Kidney (tissue), 14 donors: Measurements from ENCODE around the gene GUCA1C. TPM values are rescaled to one million over a fixed set of nuclear protein-coding genes. Genes with fewer than 3 reads are reported as not detected.

Experiments
- DNase-seq, 5 donors: peaks; one replicate each; pipeline ENCODE4 v3.0.0-alpha.2; 2013 to 2020
- FAIRE-seq: peaks from 2 replicates; lab custom pipeline; 2012; peaks lifted over from hg19 to GRCh38; lab: Jason Lieb, UNC
- H3K27ac ChIP-seq, 2 donors: one replicate each; pipeline ENCODE4 v1.7.0; 2013; ENCODE audit warnings: low read depth in 2 of 2, low read length in 2 of 2, inconsistent platforms in 1 of 2
- H3K27me3 ChIP-seq: one replicate; pipeline ENCODE4 v1.7.1; 2013; ENCODE audit warnings: low read length, inconsistent platforms; ENCODE audit not compliant: control insufficient read depth, insufficient read depth
- H3K36me3 ChIP-seq, 3 donors: one replicate each; pipeline versions ENCODE4 v1.7.0 to v1.7.1; 2013; ENCODE audit warnings: low read length in 3 of 3, control low read depth in 1 of 3, inconsistent platforms in 1 of 3; ENCODE audit not compliant: insufficient read depth in 3 of 3, control insufficient read depth in 2 of 3
- H3K4me1 ChIP-seq, 3 donors: one replicate each; pipeline versions ENCODE4 v1.7.0 to v1.7.1; 2013; ENCODE audit warnings: low read length in 3 of 3, inconsistent platforms in 1 of 3, low read depth in 1 of 3; ENCODE audit not compliant: control insufficient read depth in 2 of 3, insufficient read depth in 2 of 3
- H3K4me3 ChIP-seq, 3 donors: one replicate each; pipeline versions ENCODE4 v1.7.0 to v1.8.1; 2013; ENCODE audit warnings: low read length in 3 of 3, control low read depth in 1 of 3, inconsistent platforms in 1 of 3
- H3K9ac ChIP-seq, 3 donors: one replicate each; pipeline versions ENCODE4 v1.7.0 to v1.7.1; 2013; ENCODE audit warnings: low read length in 3 of 3, control low read depth in 1 of 3, inconsistent platforms in 1 of 3
- H3K9me3 ChIP-seq, 3 donors: one replicate each; pipeline versions ENCODE4 v1.7.0 to v1.7.1; 2013; ENCODE audit warnings: low read length in 3 of 3, control low read depth in 1 of 3, inconsistent platforms in 1 of 3; ENCODE audit not compliant: control insufficient read depth in 2 of 3, insufficient read depth in 1 of 3
- intact Hi-C: fragments of 100-400 bp; cut with DNase I; formaldehyde crosslinking; loops from one replicate; pipeline ENCODE4 v1.11.1; 2022
- polyA plus RNA-seq: library from polyadenylated mRNA; stranded (reverse); fragments of 350-450 nt; fragmentation: Illumina TruSeq; extraction: RNeasy Lipid Tissue Mini Kit (QIAGEN cat#74804); gene quantifications from one replicate; pipeline ENCODE4 v1.2.3, GENCODE V29; 2014; ENCODE audit warnings: low read depth, low replicate concordance; ENCODE audit not compliant: insufficient read depth
- total RNA-seq: library from RNA; stranded (reverse); fragmentation: NEBNext Ultra II Directional; extraction: Animal tissue kit (Norgen Biotek cat#: 25700); gene quantifications from one replicate; pipeline ENCODE4 v1.2.1, GENCODE V29; 2021
- TF ChIP-seq, protein P1 (sequence below): IDR thresholded peaks from 3 replicates; pipeline ENCODE4 v1.5.1; 2012; ENCODE audit warnings: mild to moderate bottlenecking, moderate library complexity, borderline replicate concordance; ENCODE audit not compliant: insufficient read depth; ENCODE audit errors: extremely low read depth
- donor health status: control.
- donor health status: control.
- donor health status: control.
- donor health status: control.
- donor health status: control.
- donor health status: DM: yes; HTN: yes; CAD: no.
- donor health status: Normal renal cell carcinoma (clear cell type).

GUCA1C gene
- total and polyA plus RNA-seq, 2 donors from 2014 or later: 2.7 TPM; not detected in 1

DNA sequence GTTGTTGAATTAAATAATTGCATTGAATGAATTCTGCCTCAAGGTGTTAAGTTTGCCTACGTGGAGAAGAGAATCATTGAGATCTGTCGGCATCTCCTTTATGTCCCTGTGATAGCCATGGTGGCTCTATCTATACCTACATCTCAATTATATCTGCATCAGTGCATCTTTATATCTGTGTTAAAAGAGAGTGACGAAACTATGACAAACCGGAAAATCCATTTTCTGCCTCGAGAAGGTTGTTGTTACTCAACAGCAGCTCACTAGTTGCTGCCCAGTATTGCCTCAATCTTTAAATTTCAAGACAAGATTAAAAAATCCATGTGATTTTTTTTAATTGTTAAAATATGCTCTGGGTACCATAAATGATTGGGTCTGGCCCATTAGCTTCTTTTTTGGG is 58.7 kb downstream of the GUCA1C start:
- Histone ChIP-seq H3K4me1 (no peaks in the 10 kb centered on the region), H3K9ac (no peak overlapping the region), H3K36me3 (no peaks in the 10 kb centered on the region), H3K27ac (no peak overlapping the region), H3K27me3 (no peaks in the 10 kb centered on the region), H3K9me3 (no peaks in the 10 kb centered on the region), H3K4me3 (no peak overlapping the region)
- no peak for DNase-seq
- intact Hi-C loops: no loop called here
- TF ChIP-seq, protein P1, sequence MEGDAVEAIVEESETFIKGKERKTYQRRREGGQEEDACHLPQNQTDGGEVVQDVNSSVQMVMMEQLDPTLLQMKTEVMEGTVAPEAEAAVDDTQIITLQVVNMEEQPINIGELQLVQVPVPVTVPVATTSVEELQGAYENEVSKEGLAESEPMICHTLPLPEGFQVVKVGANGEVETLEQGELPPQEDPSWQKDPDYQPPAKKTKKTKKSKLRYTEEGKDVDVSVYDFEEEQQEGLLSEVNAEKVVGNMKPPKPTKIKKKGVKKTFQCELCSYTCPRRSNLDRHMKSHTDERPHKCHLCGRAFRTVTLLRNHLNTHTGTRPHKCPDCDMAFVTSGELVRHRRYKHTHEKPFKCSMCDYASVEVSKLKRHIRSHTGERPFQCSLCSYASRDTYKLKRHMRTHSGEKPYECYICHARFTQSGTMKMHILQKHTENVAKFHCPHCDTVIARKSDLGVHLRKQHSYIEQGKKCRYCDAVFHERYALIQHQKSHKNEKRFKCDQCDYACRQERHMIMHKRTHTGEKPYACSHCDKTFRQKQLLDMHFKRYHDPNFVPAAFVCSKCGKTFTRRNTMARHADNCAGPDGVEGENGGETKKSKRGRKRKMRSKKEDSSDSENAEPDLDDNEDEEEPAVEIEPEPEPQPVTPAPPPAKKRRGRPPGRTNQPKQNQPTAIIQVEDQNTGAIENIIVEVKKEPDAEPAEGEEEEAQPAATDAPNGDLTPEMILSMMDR: no peak
- FAIRE-seq: no peak

DNA sequence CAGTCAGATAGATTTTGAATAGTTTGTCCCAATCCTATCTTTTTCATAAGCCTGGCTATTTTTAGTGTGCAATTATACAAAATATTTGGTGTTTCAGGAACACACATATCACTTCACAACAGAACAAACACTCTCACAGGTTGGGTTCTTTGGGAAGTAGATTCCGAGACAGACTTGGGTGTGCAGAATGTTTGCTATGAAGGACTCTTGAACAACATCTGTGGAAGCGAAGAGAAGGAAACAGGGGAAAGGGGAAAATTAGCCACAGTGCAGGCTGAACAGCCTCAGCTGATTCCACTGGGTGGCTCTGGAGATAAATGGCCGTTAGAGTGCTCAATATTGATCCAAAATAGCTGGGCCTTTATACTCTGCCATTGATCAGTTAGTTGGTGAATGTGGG is 61.8 kb downstream of the GUCA1C start:
- FAIRE-seq: no peak
- no peaks in the 10 kb centered on the region for H3K27me3 ChIP-seq
- intact Hi-C loops: no loop called here
- H3K4me1 ChIP-seq: no peaks in the 10 kb centered on the region
- no peaks in the 10 kb centered on the region for H3K9me3 ChIP-seq
- no peak overlapping the region for H3K27ac ChIP-seq
- TF ChIP-seq, protein P1: no peak
- H3K9ac ChIP-seq: no peak overlapping the region
- H3K36me3 ChIP-seq: no peaks in the 10 kb centered on the region
- no peak for DNase-seq
- no peak overlapping the region for H3K4me3 ChIP-seq

DNA sequence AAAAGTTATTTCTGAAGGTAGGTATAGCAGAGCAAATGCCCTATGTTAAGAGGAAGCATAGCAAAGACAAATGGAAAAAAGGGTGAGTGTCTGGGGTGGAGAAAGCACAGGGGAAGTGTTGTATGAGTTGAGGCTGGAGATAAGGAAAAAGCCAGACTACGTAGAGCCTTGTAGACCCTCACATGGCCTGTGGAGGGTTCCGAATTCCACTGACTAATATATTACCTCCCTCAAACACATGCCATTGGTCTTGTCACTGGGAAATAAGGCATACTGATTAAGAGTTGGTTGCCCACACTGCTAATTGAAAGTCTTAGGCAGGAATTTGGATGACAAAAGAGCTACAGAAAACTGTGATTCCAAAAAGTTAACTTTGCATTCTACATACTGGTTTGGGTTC is 65.9 kb downstream of the GUCA1C start:
- Histone ChIP-seq H3K27ac (peak overlapping the region in 1 of 2 donors; percentile 15), H3K27me3 (no peaks in the 10 kb centered on the region), H3K9ac (no peak overlapping the region), H3K4me3 (no peak overlapping the region), H3K4me1 (no peaks in the 10 kb centered on the region), H3K36me3 (no peaks in the 10 kb centered on the region), H3K9me3 (no peaks in the 10 kb centered on the region)
- intact Hi-C loops: no loop called here
- DNase-seq (no peak), FAIRE-seq (no peak)
- TF ChIP-seq, protein P1: no peak

DNA sequence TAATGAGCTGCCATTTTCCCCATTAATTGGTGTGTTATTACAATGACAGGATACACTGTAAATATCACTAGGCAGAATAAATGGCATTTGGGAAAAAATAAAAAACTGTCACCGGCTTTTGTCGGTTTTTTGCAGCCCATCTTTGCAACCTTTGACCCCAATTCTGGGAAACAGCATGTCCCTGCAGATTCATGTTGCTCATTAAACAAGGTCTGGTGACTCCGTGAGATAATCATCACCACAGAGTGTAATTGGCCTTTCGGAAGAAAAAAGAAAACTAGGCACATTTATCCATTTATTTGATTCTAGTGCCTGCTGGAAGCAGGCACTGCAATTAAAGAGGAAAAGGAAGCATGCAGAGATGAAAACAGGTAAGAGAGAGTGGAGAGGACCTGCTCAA is 66.6 kb downstream of the GUCA1C start:
- no peak for FAIRE-seq
- peak in 2 of 5 donors; percentile 30 to 51 for DNase-seq
- Histone ChIP-seq H3K36me3 (no peaks in the 10 kb centered on the region), H3K9ac (no peak overlapping the region), H3K4me3 (no peak overlapping the region), H3K27me3 (no peaks in the 10 kb centered on the region), H3K27ac (no peak overlapping the region), H3K9me3 (no peaks in the 10 kb centered on the region), H3K4me1 (no peaks in the 10 kb centered on the region)
- TF ChIP-seq, protein P1: no peak
- intact Hi-C loops: no loop called here
